Stimulated activated CD4-positive, alpha-beta T cell treated with anti-CD3 and anti-CD28 coated beads, Interleukin-15, amount 100 ng/mL, for 24 hours (primary cell): ENCODE results near the gene PCDHGC4.

Experiments used
- DNase-seq: peaks from one replicate; pipeline ENCODE4 v3.0.0-alpha.2; 2020

Gene PCDHGC4

GRCh38 chr5:141484641-141485311 is at the start of gene PCDHGC4:
TSS of gene PCDHGC4 (plus strand) at chr5:141485030. CDS start at chr5:141485174, 144 bp downstream.
- DNase-seq: peak; percentile 45

GRCh38 chr5:141437221-141437620 is 47.6 kb upstream of the PCDHGC4 start:
- DNase-seq: no peak

GRCh38 chr5:141439411-141440141 is 45.3 kb upstream of the PCDHGC4 start:
- DNase-seq: no peak

GRCh38 chr5:141440341-141440740 is 44.5 kb upstream of the PCDHGC4 start:
- no peak for DNase-seq

- no peak for DNase-seq
Measured at GRCh38 chr5:141441571-141442170, 43.2 kb upstream of the PCDHGC4 start.

GRCh38 chr5:141465351-141465750 is 19.5 kb upstream of the PCDHGC4 start:
- DNase-seq: no peak

GRCh38 chr5:141475625-141476131 is 9.2 kb upstream of the PCDHGC4 start, which contains the start of gene PCDHGC3:
TSS of gene PCDHGC3 (plus strand) at chr5:141475966. CDS start at chr5:141476117, 151 bp downstream.
- peak; percentile 78 for DNase-seq

GRCh38 chr5:141476132-141476911 is 8.5 kb upstream of the PCDHGC4 start:
- peak; percentile 30 for DNase-seq

- no peak for DNase-seq
Measured at GRCh38 chr5:141477044-141477575, 7.7 kb upstream of the PCDHGC4 start.

GRCh38 chr5:141477815-141478214 is 7.0 kb upstream of the PCDHGC4 start:
- no peak for DNase-seq

- no peak for DNase-seq
Measured at GRCh38 chr5:141478321-141478945, 6.4 kb upstream of the PCDHGC4 start.

GRCh38 chr5:141479776-141480175 is 5.1 kb upstream of the PCDHGC4 start:
- no peak for DNase-seq

GRCh38 chr5:141483902-141484301 is 928 bp upstream of the PCDHGC4 start:
- DNase-seq: no peak

- no peak for DNase-seq
Measured at GRCh38 chr5:141484310-141484640, 555 bp upstream of the PCDHGC4 start.

GRCh38 chr5:141485321-141486055 is 658 bp downstream of the PCDHGC4 start:
- DNase-seq: no peak

GRCh38 chr5:141486091-141486490 is 1.3 kb downstream of the PCDHGC4 start:
- DNase-seq: no peak

GRCh38 chr5:141487131-141487530 is 2.3 kb downstream of the PCDHGC4 start:
- no peak for DNase-seq

GRCh38 chr5:141488591-141489561 is 4.0 kb downstream of the PCDHGC4 start, which contains the start of gene PCDHGC5:
TSS of gene PCDHGC5 (plus strand) at chr5:141489081. CDS start at chr5:141489241, 160 bp downstream.
- no peak for DNase-seq

GRCh38 chr5:141489841-141490240 is 5.0 kb downstream of the PCDHGC4 start:
- DNase-seq: no peak

- no peak for DNase-seq
Measured at GRCh38 chr5:141490271-141490670, 5.4 kb downstream of the PCDHGC4 start.
